GM12878 (cell line): ENCODE results near the gene ZSCAN10. TPM values are rescaled to one million over a fixed set of nuclear protein-coding genes. Genes with fewer than 3 reads are reported as not detected.

Experiments
- BHLHE40 ChIP-seq, 2 experiments: fragments of 450-650 bp in 1 of 2; IDR thresholded peaks; 2 replicates each; pipeline ENCODE4 v1.6.1; 2011 to 2017; ENCODE audit warnings: low read depth in 2 of 2, borderline replicate concordance in 1 of 2, improper control_type of control experiment in 1 of 2, low read length in 1 of 2, mild to moderate bottlenecking in 1 of 2
- BMI1 ChIP-seq: fragments of 450-650 bp; IDR thresholded peaks from 2 replicates; pipeline ENCODE4 v1.6.1; 2016; ENCODE audit warnings: mild to moderate bottlenecking, moderate library complexity, borderline replicate concordance
- CBX3 ChIP-seq: fragments of 200-600 bp; sonication (generic); IDR thresholded peaks from 2 replicates; pipeline ENCODE4 v1.6.1; 2016; ENCODE audit warnings: low read depth, borderline replicate concordance
- CEBPB ChIP-seq, 2 experiments: fragments of 150-350 bp in 1 of 2; IDR thresholded peaks; 2 replicates each; pipeline ENCODE4 v1.6.1; 2012 to 2014; ENCODE audit warnings: low read depth in 2 of 2, low read length in 2 of 2, borderline replicate concordance in 1 of 2, inconsistent platforms in 1 of 2
- CEBPZ ChIP-seq: fragments of 150-350 bp; IDR thresholded peaks from 2 replicates; pipeline ENCODE4 v1.6.1; 2016; ENCODE audit warnings: low read depth, low read length
- EP300 ChIP-seq, 2 experiments: fragments of 150-350 bp in 1 of 2; IDR thresholded peaks; 2 replicates each; pipeline ENCODE4 v1.6.1; 2011 to 2012; ENCODE audit warnings: low read depth in 2 of 2, low read length in 2 of 2, borderline replicate concordance in 1 of 2, improper control_type of control experiment in 1 of 2, inconsistent platforms in 1 of 2; ENCODE audit not compliant: control insufficient read depth in 1 of 2
- FOS ChIP-seq: IDR thresholded peaks from 3 replicates; pipeline ENCODE4 v1.6.1; 2011; ENCODE audit warnings: borderline replicate concordance; ENCODE audit not compliant: insufficient read length; ENCODE audit errors: extremely low read depth
- IRF4 ChIP-seq: IDR thresholded peaks from 2 replicates; pipeline ENCODE4 v1.6.1; 2011; ENCODE audit warnings: low read depth, low read length
- LARP7 ChIP-seq: fragments of 450-650 bp; IDR thresholded peaks from 2 replicates; pipeline ENCODE4 v1.6.1; 2017; ENCODE audit warnings: mild to moderate bottlenecking
- RAD51 ChIP-seq: fragments of 450-650 bp; IDR thresholded peaks from 2 replicates; pipeline ENCODE4 v1.6.1; 2016; ENCODE audit warnings: moderate library complexity, mild to moderate bottlenecking, inconsistent platforms
- RFX5 ChIP-seq: IDR thresholded peaks from 2 replicates; pipeline ENCODE4 v1.6.1; 2011; ENCODE audit warnings: low read depth, low read length, improper control_type of control experiment
- SMAD1 ChIP-seq: fragments of 450-650 bp; IDR thresholded peaks from 2 replicates; pipeline ENCODE4 v1.6.1; 2018; ENCODE audit warnings: mild to moderate bottlenecking, low read depth; ENCODE audit not compliant: partially characterized antibody
- SMC3 ChIP-seq: IDR thresholded peaks from 2 replicates; pipeline ENCODE4 v1.6.1; 2011; ENCODE audit warnings: low read length, improper control_type of control experiment, borderline replicate concordance
- SPI1 ChIP-seq: IDR thresholded peaks from 2 replicates; pipeline ENCODE4 v1.6.1; 2011; ENCODE audit warnings: low read depth, mild to moderate bottlenecking, low read length, moderate library complexity, borderline replicate concordance; ENCODE audit not compliant: insufficient read depth
- SREBF2 ChIP-seq: IDR thresholded peaks from 2 replicates; pipeline ENCODE4 v1.6.1; 2012; ENCODE audit warnings: mild to moderate bottlenecking, low read length
- TCF12 ChIP-seq: IDR thresholded peaks from 2 replicates; pipeline ENCODE4 v1.6.1; 2011; ENCODE audit warnings: low read depth, mild to moderate bottlenecking, low read length
- ZNF24 ChIP-seq: fragments of 450-650 bp; IDR thresholded peaks from 2 replicates; pipeline ENCODE4 v1.6.1; 2017; ENCODE audit warnings: antibody characterized with exemption, mild to moderate bottlenecking
- polyA plus RNA-seq, 11 experiments: library from polyadenylated mRNA; depleted of rRNA in 4 of 11; unstranded in 6 of 11; stranded (reverse) in 5 of 11; fragments of >200 nt; fragmentation: Nextera tagmentation in 4 of 11; fragmentation: Illumina TruSeq in 1 of 11; extraction: Ambion mirVana in 4 of 11; extraction: Trizol in 1 of 11; gene quantifications; 1 replicate in 1 of 11; 2 replicates in 10 of 11; pipeline versions ENCODE4 v1.2.1 to v1.2.3, GENCODE V29; 2011 to 2016; ENCODE audit warnings: inconsistent platforms in 2 of 11, missing spikeins in 2 of 11, low read depth in 1 of 11
- total RNA-seq, 4 experiments: library from RNA; depleted of rRNA in 3 of 4; stranded (reverse); fragments of >200 nt in 3 of 4; fragmentation: Illumina TruSeq in 1 of 4; extraction: Trizol in 1 of 4; gene quantifications; 2 replicates each; pipeline versions ENCODE4 v1.2.1 to v1.2.3, GENCODE V29; 2013 to 2021
- TF ChIP-seq, protein P1 (sequence below): fragments of 450-650 bp; IDR thresholded peaks from 2 replicates; pipeline ENCODE4 v1.6.1; 2017; ENCODE audit warnings: antibody characterized with exemption, mild to moderate bottlenecking, moderate library complexity
- TF ChIP-seq, protein P2 (sequence below): fragments of 450-650 bp; IDR thresholded peaks from 2 replicates; pipeline ENCODE4 v1.6.1; 2016; ENCODE audit warnings: mild to moderate bottlenecking, moderate library complexity, borderline replicate concordance

Gene ZSCAN10
- total and polyA plus RNA-seq, 10 of the 15 experiments (the other 5 are each of a cell fraction or from before 2014, with no cell fraction given) = 0.06 to 0.33 TPM; not detected in 8

GRCh38 chr16:3045758-3046640 lies 53.1 kb downstream of the ZSCAN10 start, which contains the start of gene MMP25 (continued):
- TF ChIP-seq CEBPZ = no peak
- no peak for TF ChIP-seq LARP7
- no peak for TF ChIP-seq BMI1
- TF ChIP-seq RFX5 = no peak
- no peak for TF ChIP-seq CEBPB (IDR thresholded peaks at IDR 0.05; ENCODE audit: borderline replicate concordance in 1 of 2, low read depth in 2 of 2, low read length in 2 of 2)
- TF ChIP-seq ZNF24 = no peak
- TF ChIP-seq, protein P1, sequence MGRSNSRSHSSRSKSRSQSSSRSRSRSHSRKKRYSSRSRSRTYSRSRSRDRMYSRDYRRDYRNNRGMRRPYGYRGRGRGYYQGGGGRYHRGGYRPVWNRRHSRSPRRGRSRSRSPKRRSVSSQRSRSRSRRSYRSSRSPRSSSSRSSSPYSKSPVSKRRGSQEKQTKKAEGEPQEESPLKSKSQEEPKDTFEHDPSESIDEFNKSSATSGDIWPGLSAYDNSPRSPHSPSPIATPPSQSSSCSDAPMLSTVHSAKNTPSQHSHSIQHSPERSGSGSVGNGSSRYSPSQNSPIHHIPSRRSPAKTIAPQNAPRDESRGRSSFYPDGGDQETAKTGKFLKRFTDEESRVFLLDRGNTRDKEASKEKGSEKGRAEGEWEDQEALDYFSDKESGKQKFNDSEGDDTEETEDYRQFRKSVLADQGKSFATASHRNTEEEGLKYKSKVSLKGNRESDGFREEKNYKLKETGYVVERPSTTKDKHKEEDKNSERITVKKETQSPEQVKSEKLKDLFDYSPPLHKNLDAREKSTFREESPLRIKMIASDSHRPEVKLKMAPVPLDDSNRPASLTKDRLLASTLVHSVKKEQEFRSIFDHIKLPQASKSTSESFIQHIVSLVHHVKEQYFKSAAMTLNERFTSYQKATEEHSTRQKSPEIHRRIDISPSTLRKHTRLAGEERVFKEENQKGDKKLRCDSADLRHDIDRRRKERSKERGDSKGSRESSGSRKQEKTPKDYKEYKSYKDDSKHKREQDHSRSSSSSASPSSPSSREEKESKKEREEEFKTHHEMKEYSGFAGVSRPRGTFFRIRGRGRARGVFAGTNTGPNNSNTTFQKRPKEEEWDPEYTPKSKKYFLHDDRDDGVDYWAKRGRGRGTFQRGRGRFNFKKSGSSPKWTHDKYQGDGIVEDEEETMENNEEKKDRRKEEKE = no peak
- no peak for TF ChIP-seq SMC3
- no peak for TF ChIP-seq SMAD1
- TF ChIP-seq RAD51 = no peak
- TF ChIP-seq, protein P2, sequence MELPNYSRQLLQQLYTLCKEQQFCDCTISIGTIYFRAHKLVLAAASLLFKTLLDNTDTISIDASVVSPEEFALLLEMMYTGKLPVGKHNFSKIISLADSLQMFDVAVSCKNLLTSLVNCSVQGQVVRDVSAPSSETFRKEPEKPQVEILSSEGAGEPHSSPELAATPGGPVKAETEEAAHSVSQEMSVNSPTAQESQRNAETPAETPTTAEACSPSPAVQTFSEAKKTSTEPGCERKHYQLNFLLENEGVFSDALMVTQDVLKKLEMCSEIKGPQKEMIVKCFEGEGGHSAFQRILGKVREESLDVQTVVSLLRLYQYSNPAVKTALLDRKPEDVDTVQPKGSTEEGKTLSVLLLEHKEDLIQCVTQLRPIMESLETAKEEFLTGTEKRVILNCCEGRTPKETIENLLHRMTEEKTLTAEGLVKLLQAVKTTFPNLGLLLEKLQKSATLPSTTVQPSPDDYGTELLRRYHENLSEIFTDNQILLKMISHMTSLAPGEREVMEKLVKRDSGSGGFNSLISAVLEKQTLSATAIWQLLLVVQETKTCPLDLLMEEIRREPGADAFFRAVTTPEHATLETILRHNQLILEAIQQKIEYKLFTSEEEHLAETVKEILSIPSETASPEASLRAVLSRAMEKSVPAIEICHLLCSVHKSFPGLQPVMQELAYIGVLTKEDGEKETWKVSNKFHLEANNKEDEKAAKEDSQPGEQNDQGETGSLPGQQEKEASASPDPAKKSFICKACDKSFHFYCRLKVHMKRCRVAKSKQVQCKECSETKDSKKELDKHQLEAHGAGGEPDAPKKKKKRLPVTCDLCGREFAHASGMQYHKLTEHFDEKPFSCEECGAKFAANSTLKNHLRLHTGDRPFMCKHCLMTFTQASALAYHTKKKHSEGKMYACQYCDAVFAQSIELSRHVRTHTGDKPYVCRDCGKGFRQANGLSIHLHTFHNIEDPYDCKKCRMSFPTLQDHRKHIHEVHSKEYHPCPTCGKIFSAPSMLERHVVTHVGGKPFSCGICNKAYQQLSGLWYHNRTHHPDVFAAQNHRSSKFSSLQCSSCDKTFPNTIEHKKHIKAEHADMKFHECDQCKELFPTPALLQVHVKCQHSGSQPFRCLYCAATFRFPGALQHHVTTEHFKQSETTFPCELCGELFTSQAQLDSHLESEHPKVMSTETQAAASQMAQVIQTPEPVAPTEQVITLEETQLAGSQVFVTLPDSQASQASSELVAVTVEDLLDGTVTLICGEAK = no peak
- no peak for TF ChIP-seq SREBF2
- TF ChIP-seq EP300 (IDR thresholded peaks at IDR 0.05; ENCODE audit: borderline replicate concordance in 1 of 2, control insufficient read depth in 1 of 2, low read depth in 2 of 2, low read length in 2 of 2) = no peak
- TF ChIP-seq CBX3 = no peak
- TF ChIP-seq TCF12 = 0 out of 2 replicates have a peak, but pooled peaks have one; percentile 11
- TF ChIP-seq FOS = no peak
- peak; percentile 79 for TF ChIP-seq SPI1
- no peak for TF ChIP-seq IRF4
- 0 out of 4 replicates have a peak, but pooled peaks of 1 of the 2 experiments have one; percentile 5 for TF ChIP-seq BHLHE40 (IDR thresholded peaks at IDR 0.05; ENCODE audit: borderline replicate concordance in 1 of 2, low read depth in 2 of 2, low read length in 1 of 2)
